ENCODE measurements around the gene MYO5A.

Gene MYO5A

GRCh38 chr15:52281085-52282035 is 247.3 kb downstream of the MYO5A start:
- no peak for DNase-seq

- DNase-seq = no peak
Observed at GRCh38 chr15:52280326-52281084, 248.2 kb downstream of the MYO5A start.

GRCh38 chr15:52278636-52279367 is 249.9 kb downstream of the MYO5A start:
- no peak for DNase-seq

DNA sequence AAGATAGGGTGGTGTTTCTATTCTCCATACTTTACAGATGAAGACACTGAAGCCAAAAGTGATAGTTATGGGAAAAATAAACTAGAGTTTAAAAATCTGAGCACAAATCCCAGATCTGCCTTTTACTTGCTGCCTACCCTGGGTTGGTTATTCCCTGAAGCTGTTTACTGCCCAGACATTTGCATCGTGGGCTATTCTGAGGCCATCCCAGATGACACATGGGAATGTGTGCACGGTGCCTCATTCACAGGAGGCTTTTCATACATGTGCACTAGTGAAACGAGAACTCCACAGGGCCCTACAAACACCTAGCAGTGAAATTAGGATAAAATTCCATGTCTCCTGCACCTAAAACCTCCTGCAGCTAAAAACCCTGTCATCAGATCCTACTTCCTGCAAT is 250.5 kb downstream of the MYO5A start:
- DNase-seq = no peak

- DNase-seq = no peak
Observed at GRCh38 chr15:52277575-52277974, 251.1 kb downstream of the MYO5A start.

DNA sequence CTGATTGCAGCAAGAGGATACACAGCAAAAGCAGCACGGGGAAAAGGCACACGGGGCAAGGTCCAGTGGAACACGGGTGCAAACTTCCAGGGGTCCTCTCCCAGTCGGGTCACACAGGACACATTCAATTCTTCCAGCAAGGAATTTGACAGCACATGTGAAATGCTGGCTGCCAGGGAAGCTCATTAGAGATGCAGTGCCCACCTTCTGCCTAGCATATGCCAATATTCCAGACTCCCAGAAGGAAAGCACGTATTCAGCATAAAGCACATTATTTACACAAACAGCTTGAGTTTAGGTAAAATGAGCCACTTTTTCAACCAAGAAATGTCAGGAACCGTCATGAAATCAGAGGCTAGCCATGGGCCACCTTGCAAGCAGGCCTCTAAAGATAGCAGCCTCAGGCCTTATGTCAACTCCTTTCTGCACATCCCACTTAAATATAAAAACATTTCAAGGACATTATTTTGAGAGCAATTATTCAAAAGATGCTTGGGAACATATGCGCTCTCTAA is 252.4 kb downstream of the MYO5A start:
- no peak for DNase-seq

DNA sequence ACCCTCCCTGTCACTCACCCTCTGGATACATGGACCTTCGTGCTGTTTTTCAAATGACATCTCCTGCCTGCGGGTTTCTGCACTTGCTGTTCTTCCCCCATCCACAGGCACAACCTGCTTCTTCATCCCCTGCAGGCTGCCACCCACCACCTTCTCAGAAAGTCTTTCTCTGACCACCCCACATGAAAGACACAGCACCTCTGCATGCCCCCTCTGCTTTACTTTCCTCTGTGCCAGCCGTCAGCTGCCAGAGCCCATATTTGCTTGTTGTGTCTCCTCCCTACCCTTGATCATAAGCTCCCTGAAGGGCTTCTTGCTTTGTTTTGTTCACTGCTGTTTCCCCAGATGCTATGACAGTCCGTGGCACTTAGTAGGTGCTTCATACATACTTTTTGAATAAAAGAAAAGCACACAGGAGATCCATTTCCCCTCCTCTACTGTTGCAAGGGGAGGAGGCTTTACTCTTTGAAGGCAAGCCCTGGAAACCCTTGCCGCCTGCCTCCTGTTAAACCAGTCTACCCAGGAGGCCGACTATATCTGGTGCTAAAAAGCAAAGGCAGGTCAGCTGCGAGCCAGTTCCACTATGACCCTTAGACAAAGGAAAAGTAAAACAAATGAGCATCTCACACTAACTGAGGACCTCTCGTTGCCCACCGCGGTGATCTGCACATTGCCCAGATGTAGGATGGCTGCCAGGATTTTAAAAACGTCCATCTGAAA is 265.0 kb downstream of the MYO5A start:
- DNase-seq = no peak

GRCh38 chr15:52262364-52262763 is 266.3 kb downstream of the MYO5A start:
- no peak for DNase-seq

DNA sequence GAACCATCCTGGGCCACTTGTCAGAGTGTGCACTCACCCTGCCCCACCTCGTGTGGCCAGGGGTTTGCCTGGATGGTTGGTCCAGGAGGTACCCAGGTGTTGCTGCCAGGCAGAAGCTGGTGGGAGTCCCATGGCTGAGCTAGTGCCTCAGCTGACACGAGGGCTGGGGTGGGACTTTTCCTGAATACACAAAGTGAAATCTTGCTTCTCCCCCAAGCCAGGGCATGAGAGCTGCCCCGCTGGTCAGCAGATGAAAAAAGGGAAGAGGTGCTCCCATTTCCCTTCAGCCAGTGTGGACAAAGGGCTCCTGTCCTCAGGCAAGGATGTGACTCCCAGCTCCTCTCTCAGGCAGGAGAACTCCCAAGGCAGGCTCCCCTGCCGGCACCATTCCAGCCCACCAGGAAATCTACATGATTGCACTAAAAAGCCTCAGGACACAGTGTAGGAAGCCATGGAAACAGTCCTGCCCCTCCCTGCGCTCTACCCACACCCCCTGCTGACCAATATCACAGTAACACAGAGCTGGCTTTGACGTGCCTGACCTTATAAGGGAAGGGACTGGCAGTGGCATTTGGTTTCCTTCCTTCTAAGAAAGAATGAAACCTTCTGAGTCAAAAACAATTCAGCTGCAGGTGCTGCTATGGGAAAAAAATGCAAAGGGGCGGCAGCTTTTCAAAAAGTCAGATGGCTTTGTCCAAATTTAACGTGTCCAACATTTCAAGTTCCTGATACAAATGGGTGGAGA is 267.0 kb downstream of the MYO5A start:
- DNase-seq = peak; percentile 29

GRCh38 chr15:52261026-52261425 is 267.7 kb downstream of the MYO5A start:
- DNase-seq = no peak

- no peak for DNase-seq
Observed at GRCh38 chr15:52259503-52259902, 269.2 kb downstream of the MYO5A start.

- DNase-seq = no peak
Observed at GRCh38 chr15:52258461-52258860, 270.2 kb downstream of the MYO5A start.

GRCh38 chr15:52257734-52258062 is 271.0 kb downstream of the MYO5A start:
- DNase-seq = no peak

Measured in stimulated activated CD4-positive, alpha-beta T cell treated with anti-CD3 and anti-CD28 coated beads, Interleukin-4, amount 100 ng/mL, for 1 hour (primary cell).